ENCODE data around the gene HAVCR2.

GRCh38 chr5:157107508-157107907 is 1.3 kb downstream of the HAVCR2 start:
- TF ChIP-seq, protein P1, sequence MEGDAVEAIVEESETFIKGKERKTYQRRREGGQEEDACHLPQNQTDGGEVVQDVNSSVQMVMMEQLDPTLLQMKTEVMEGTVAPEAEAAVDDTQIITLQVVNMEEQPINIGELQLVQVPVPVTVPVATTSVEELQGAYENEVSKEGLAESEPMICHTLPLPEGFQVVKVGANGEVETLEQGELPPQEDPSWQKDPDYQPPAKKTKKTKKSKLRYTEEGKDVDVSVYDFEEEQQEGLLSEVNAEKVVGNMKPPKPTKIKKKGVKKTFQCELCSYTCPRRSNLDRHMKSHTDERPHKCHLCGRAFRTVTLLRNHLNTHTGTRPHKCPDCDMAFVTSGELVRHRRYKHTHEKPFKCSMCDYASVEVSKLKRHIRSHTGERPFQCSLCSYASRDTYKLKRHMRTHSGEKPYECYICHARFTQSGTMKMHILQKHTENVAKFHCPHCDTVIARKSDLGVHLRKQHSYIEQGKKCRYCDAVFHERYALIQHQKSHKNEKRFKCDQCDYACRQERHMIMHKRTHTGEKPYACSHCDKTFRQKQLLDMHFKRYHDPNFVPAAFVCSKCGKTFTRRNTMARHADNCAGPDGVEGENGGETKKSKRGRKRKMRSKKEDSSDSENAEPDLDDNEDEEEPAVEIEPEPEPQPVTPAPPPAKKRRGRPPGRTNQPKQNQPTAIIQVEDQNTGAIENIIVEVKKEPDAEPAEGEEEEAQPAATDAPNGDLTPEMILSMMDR (IDR thresholded peaks at IDR 0.05): no peak
- TF ChIP-seq POLR2A (IDR thresholded peaks at IDR 0.05) (no peak), POLR2AphosphoS5 (IDR thresholded peaks at IDR 0.05; ENCODE audit: insufficient read depth in 1 of 2, low read depth in 1 of 2) (no peak)
